ENCODE data around the gene MGAT5.

The MGAT5 gene

GRCh38 chr2:134498654-134499053 lies 244.8 kb downstream of the MGAT5 start:
- DNase-seq (ENCODE audit: low read depth in 2 of 3, low spot score in 2 of 3), result no peak

GRCh38 chr2:134499307-134499926 lies 245.5 kb downstream of the MGAT5 start:
- no peak for DNase-seq (ENCODE audit: low read depth in 2 of 3, low spot score in 2 of 3)

- no peak for DNase-seq (ENCODE audit: low read depth in 2 of 3, low spot score in 2 of 3)
Measured at GRCh38 chr2:134500211-134500935, 246.5 kb downstream of the MGAT5 start.

GRCh38 chr2:134501476-134502091 lies 247.7 kb downstream of the MGAT5 start:
- DNase-seq (ENCODE audit: low read depth in 2 of 3, low spot score in 2 of 3), result no peak

GRCh38 chr2:134502104-134502503 lies 248.2 kb downstream of the MGAT5 start:
- DNase-seq (ENCODE audit: low read depth in 2 of 3, low spot score in 2 of 3), result no peak

Data from activated CD8-positive, alpha-beta memory T cell treated with anti-CD3 and anti-CD28 coated beads for 48 hours (primary cell).